ENCODE data around the gene C3orf80.
"Not testable (repeated sequence)": the region's sequence is repeated elsewhere in the genome, so short reads cannot be mapped to it uniquely, and the experiment has no call there.

C3orf80 gene

GRCh38 chr3:160195106-160195505 is 30.1 kb upstream of the C3orf80 start:
- H3K4me3 Mint-ChIP-seq, result no peak overlapping the region
- CTCF ChIA-PET, result no interaction called here

GRCh38 chr3:160196511-160197104 is 28.6 kb upstream of the C3orf80 start:
- no peaks in the 10 kb centered on the region for H3K9me3 Mint-ChIP-seq
- no peaks in the 10 kb centered on the region for H3K27me3 Mint-ChIP-seq
- H3K4me3 Mint-ChIP-seq, result no peak overlapping the region
- H3K36me3 Mint-ChIP-seq, result no peaks in the 10 kb centered on the region
- CTCF ChIA-PET, result interaction anchor here (0.9 kb wide), 1 partner anchor 33 kb away, joined by 3 read pairs; no protein-coding TSS in a partner anchor
- DNase-seq, result no peak
- no peaks in the 10 kb centered on the region for H3K4me1 Mint-ChIP-seq
- no peak overlapping the region for H3K27ac Mint-ChIP-seq

More at GRCh38 chr3:160195106-160195505, 30.1 kb upstream of the C3orf80 start:
- Mint-ChIP-seq H3K4me1 (no peaks in the 10 kb centered on the region), H3K36me3 (no peaks in the 10 kb centered on the region), H3K9me3 (no peaks in the 10 kb centered on the region), H3K27ac (no peak overlapping the region), H3K27me3 (no peaks in the 10 kb centered on the region)
- DNase-seq, result no peak

DNA sequence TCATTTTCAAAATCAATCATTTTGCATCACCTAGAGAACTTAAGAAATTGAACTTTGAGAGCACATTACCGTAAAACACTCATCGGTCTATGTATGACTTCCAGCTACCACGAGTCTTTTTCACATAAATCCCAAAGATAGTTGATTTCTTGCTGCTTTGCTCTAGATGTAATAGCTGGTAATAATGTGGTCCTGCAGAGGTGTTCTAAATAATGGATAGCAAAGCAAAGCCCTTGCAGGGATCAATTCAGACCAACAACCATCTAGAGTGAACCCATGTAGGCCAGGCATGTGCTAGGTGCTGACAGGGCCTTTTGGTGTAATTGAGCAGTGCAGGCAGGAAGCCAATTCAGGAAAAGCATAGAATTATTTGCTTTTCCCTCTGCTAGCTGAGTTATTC is 26.1 kb upstream of the C3orf80 start:
- Mint-ChIP-seq H3K9me3 (no peaks in the 10 kb centered on the region), H3K36me3 (no peaks in the 10 kb centered on the region), H3K27me3 (peaks cover 7% of the 10 kb centered on the region), H3K27ac (no peak overlapping the region), H3K4me3 (no peak overlapping the region), H3K4me1 (no peaks in the 10 kb centered on the region)
- no peak for DNase-seq
- CTCF ChIA-PET, result no interaction called here

- H3K36me3 Mint-ChIP-seq, result no peaks in the 10 kb centered on the region
- no peaks in the 10 kb centered on the region for H3K9me3 Mint-ChIP-seq
- no peaks in the 10 kb centered on the region for H3K4me1 Mint-ChIP-seq
- no peak overlapping the region for H3K27ac Mint-ChIP-seq
- peaks cover 7% of the 10 kb centered on the region for H3K27me3 Mint-ChIP-seq
- CTCF ChIA-PET, result no interaction called here
- no peak for DNase-seq
- no peak overlapping the region for H3K4me3 Mint-ChIP-seq
Observed at GRCh38 chr3:160200353-160200752, 24.9 kb upstream of the C3orf80 start.

GRCh38 chr3:160204396-160205011 is 20.7 kb upstream of the C3orf80 start:
- H3K4me1 Mint-ChIP-seq, H3K9me3 Mint-ChIP-seq, H3K27ac Mint-ChIP-seq, H3K36me3 Mint-ChIP-seq, H3K4me3 Mint-ChIP-seq, CTCF ChIA-PET, DNase-seq: not testable (repeated sequence)
- H3K27me3 Mint-ChIP-seq, result peaks cover 12% of the 10 kb centered on the region

DNA sequence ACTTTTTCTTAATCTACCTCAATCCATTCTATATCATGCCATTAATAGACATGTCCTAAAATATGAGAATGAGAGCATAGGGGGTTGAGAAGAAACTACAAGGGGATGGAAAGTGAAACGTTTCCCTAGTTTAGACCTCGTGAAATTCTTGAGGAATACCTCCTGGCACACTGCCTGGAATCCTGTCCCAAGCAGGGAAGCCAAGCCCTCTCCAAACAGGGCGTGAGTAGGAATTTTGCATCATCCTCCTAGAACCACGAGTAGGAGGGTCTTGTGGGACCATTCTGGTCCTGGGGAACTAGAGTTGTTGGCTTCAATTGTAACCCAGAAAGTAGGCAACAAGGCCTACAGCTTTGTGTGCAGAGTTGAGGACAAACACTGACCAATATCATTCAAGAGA is 19.6 kb upstream of the C3orf80 start:
- no peak for DNase-seq
- no peaks in the 10 kb centered on the region for H3K4me1 Mint-ChIP-seq
- H3K4me3 Mint-ChIP-seq, result no peak overlapping the region
- H3K27me3 Mint-ChIP-seq, result peaks cover 21% of the 10 kb centered on the region
- H3K9me3 Mint-ChIP-seq, result no peaks in the 10 kb centered on the region
- CTCF ChIA-PET, result no interaction called here
- no peak overlapping the region for H3K27ac Mint-ChIP-seq
- H3K36me3 Mint-ChIP-seq, result no peaks in the 10 kb centered on the region

GRCh38 chr3:160210341-160210740 is 14.9 kb upstream of the C3orf80 start:
- H3K4me3 Mint-ChIP-seq, result no peak overlapping the region
- no peak for DNase-seq
- no peaks in the 10 kb centered on the region for H3K36me3 Mint-ChIP-seq
- H3K27ac Mint-ChIP-seq, result no peak overlapping the region
- CTCF ChIA-PET, result interaction anchor here (0.8 to 1.5 kb wide), 4 partner anchors 9 to 223 kb away, joined by 3 to 8 read pairs (median 4); no protein-coding TSS in a partner anchor
- H3K4me1 Mint-ChIP-seq, result no peaks in the 10 kb centered on the region
- H3K27me3 Mint-ChIP-seq, result peaks cover 35% of the 10 kb centered on the region
- no peaks in the 10 kb centered on the region for H3K9me3 Mint-ChIP-seq

DNA sequence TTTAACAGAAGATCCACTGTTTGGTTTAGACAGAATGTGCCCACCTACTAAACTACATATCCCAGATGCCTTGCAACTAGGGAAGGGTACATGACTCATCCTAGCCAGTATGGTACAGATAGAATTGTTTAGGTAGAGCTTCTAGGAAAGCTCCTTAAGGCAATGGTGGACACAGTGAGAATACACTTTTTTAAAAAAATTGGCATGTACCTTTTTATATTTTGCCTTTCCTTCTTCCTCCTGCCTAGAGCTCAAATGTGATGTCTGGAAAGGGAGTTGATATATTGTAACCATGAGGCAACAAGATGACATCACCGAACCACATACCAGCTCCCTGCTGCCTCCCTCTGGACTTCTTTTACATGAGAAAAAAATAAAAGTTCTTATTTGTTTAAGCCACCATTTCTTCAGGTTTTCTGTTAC is 14.4 kb upstream of the C3orf80 start:
- H3K4me1 Mint-ChIP-seq, result no peaks in the 10 kb centered on the region
- no peaks in the 10 kb centered on the region for H3K36me3 Mint-ChIP-seq
- CTCF ChIA-PET, result interaction anchor here (0.8 to 1.5 kb wide), 4 partner anchors 9 to 223 kb away, joined by 3 to 8 read pairs (median 4); no protein-coding TSS in a partner anchor
- no peak overlapping the region for H3K4me3 Mint-ChIP-seq
- H3K27me3 Mint-ChIP-seq, result peaks cover 38% of the 10 kb centered on the region
- no peak for DNase-seq
- H3K27ac Mint-ChIP-seq, result no peak overlapping the region
- H3K9me3 Mint-ChIP-seq, result no peaks in the 10 kb centered on the region

- CTCF ChIA-PET, result interaction anchor here (1.2 to 2.8 kb wide), 2 partner anchors 50 to 181 kb away, joined by 4 to 8 read pairs; no protein-coding TSS in a partner anchor
- Mint-ChIP-seq H3K9me3 (no peaks in the 10 kb centered on the region), H3K27me3 (peaks cover 42% of the 10 kb centered on the region)
Observed at GRCh38 chr3:160213191-160213590, 12.0 kb upstream of the C3orf80 start.

GRCh38 chr3:160217675-160218074 is 7.5 kb upstream of the C3orf80 start:
- Mint-ChIP-seq H3K4me3 (no peak overlapping the region), H3K9me3 (no peaks in the 10 kb centered on the region), H3K36me3 (no peaks in the 10 kb centered on the region), H3K27me3 (peaks cover 44% of the 10 kb centered on the region), H3K27ac (no peak overlapping the region), H3K4me1 (no peaks in the 10 kb centered on the region)
- DNase-seq, result no peak
- CTCF ChIA-PET, result interaction anchor here (0.6 kb wide), 1 partner anchor 288 kb away, joined by 3 read pairs; no protein-coding TSS in a partner anchor

More at GRCh38 chr3:160213191-160213590, 12.0 kb upstream of the C3orf80 start:
- DNase-seq, result no peak
- no peak overlapping the region for H3K4me3 Mint-ChIP-seq
- H3K4me1 Mint-ChIP-seq, result no peaks in the 10 kb centered on the region
- no peaks in the 10 kb centered on the region for H3K36me3 Mint-ChIP-seq
- H3K27ac Mint-ChIP-seq, result no peak overlapping the region

DNA sequence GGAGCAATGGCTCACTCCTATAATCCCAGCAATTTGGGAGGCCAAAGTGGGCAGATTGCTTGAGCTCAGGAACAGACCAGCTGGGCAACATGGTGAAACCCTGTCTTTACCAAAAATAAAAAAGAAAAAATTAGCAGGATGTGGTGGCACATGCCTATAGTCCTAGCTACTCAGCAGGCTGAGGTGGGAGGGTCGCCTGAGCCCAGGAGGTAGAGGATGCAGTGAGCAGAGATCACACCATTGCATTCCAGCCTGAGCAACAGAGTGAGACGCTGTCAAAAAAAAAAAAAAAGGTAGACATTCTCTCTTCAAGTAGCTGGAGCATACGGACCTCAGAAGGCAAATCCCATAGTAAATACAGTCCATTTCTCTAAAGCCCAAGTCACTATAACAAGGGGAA is 7.1 kb upstream of the C3orf80 start:
- H3K4me3 Mint-ChIP-seq, result no peak overlapping the region
- no peaks in the 10 kb centered on the region for H3K36me3 Mint-ChIP-seq
- peaks cover 46% of the 10 kb centered on the region for H3K27me3 Mint-ChIP-seq
- no peaks in the 10 kb centered on the region for H3K4me1 Mint-ChIP-seq
- CTCF ChIA-PET, result no interaction called here
- H3K27ac Mint-ChIP-seq, result no peak overlapping the region
- no peak for DNase-seq
- no peaks in the 10 kb centered on the region for H3K9me3 Mint-ChIP-seq

DNA sequence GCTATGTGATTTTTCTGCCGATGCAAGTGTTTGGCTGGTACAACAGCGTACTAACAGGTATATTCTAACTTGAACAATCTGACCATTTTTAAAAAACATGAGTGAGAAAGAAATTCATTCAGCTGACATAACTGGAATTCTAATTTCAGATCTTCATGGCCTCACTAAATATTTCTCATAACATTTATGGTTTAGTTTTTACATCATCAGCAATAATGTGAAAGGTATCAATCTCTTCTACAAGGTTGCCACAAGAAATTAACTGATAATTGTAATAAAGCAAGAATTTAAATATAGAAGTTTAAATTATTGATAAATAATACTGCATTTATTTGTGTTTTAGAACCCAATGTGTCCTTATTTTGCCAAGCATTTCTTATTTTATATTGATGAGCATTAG is 5.2 kb upstream of the C3orf80 start:
- DNase-seq, result no peak
- Mint-ChIP-seq H3K27ac (no peak overlapping the region), H3K36me3 (no peaks in the 10 kb centered on the region), H3K27me3 (peaks cover 63% of the 10 kb centered on the region), H3K4me3 (no peak overlapping the region), H3K4me1 (peaks cover 11% of the 10 kb centered on the region), H3K9me3 (no peaks in the 10 kb centered on the region)
- CTCF ChIA-PET, result interaction anchor here (1.0 to 1.9 kb wide), 2 partner anchors 10 to 57 kb away, joined by 3 to 8 read pairs; no protein-coding TSS in a partner anchor

DNA sequence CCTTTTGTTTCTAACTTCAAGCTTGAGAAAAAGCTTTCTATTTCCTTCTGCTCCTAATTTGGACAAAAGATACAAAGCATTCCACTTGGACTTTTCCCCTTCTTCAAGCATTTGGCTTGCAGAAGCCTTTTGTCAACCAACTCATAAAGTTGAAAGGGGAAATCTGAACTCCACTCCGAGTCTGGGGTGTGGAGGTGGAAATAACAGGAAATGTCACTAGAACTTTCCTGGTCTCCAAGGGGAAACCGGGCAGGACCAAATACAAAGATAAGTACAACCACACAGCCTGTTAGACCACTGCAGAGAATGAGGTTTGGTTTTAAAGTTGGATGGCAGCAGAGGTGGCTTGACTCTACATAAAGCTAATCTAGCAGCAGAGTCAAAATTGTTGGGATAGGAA is 4.2 kb upstream of the C3orf80 start:
- no peak for DNase-seq
- H3K4me1 Mint-ChIP-seq, result peaks cover 12% of the 10 kb centered on the region
- no peaks in the 10 kb centered on the region for H3K36me3 Mint-ChIP-seq
- H3K27me3 Mint-ChIP-seq, result peaks cover 67% of the 10 kb centered on the region
- no peak overlapping the region for H3K4me3 Mint-ChIP-seq
- no peak overlapping the region for H3K27ac Mint-ChIP-seq
- no peaks in the 10 kb centered on the region for H3K9me3 Mint-ChIP-seq
- CTCF ChIA-PET, result interaction anchor here (1.0 to 1.9 kb wide), 2 partner anchors 10 to 58 kb away, joined by 3 to 8 read pairs; no protein-coding TSS in a partner anchor

GRCh38 chr3:160224256-160224655 is 966 bp upstream of the C3orf80 start:
- Mint-ChIP-seq H3K4me1 (peaks cover 18% of the 10 kb centered on the region), H3K27me3 (peaks cover 69% of the 10 kb centered on the region), H3K36me3 (no peaks in the 10 kb centered on the region), H3K9me3 (no peaks in the 10 kb centered on the region), H3K27ac (no peak overlapping the region), H3K4me3 (no peak overlapping the region)
- CTCF ChIA-PET, result interaction anchor here (1.2 kb wide), 1 partner anchor 61 kb away, joined by 4 read pairs; no protein-coding TSS in a partner anchor
- no peak for DNase-seq

DNA sequence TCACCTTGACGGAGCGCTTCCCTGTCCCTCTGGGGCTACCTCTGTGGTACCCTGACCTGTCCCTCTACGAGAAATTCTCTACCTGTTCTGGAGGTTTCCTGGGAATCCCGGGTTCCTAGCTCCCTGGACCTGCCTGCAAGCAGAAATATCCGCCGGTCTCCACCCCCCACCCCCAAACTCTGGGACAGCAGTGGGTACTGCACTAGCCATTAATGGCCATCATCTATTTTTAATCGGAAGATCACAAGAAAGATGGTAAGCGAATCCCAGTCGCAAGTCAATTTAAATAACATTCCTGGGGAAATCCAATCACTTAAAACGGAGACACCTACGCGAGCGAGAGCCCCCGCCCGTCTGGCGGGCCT is 429 bp upstream of the C3orf80 start:
- H3K36me3 Mint-ChIP-seq, result no peaks in the 10 kb centered on the region
- peaks cover 18% of the 10 kb centered on the region for H3K4me1 Mint-ChIP-seq
- CTCF ChIA-PET, result interaction anchor here (1.3 to 2.1 kb wide), 2 partner anchors 13 to 234 kb away, joined by 4 to 5 read pairs; no protein-coding TSS in a partner anchor
- H3K9me3 Mint-ChIP-seq, result no peaks in the 10 kb centered on the region
- peak overlapping the region; percentile 65 for H3K4me3 Mint-ChIP-seq
- peaks cover 72% of the 10 kb centered on the region for H3K27me3 Mint-ChIP-seq
- DNase-seq, result no peak
- no peak overlapping the region for H3K27ac Mint-ChIP-seq

Measured in activated naive CD4-positive, alpha-beta T cell treated with anti-CD3 and anti-CD28 coated beads, Interleukin-2, amount 10 ng/mL, durations not matched to agents 7 days and 5 days (primary cell).